WI38 (cell line): ENCODE data around the gene RSPO4.
"Not testable (repeated sequence)": the region's sequence is repeated elsewhere in the genome, so short reads cannot be mapped to it uniquely, and the experiment has no call there.

Experiments
- H3K4me3 ChIP-seq: 2 replicates; pipeline ENCODE4 v1.5.1; 2011; ENCODE audit warnings: low read depth, mild to moderate bottlenecking, control low read depth, low read length
- CTCF ChIP-seq: IDR thresholded peaks from 2 replicates; pipeline ENCODE4 v1.5.1; 2012; ENCODE audit warnings: low read depth, mild to moderate bottlenecking, control low read depth, low read length

The RSPO4 gene

GRCh38 chr20:1034415-1034789, 32.3 kb upstream of the RSPO4 start:
- no peak overlapping the region for H3K4me3 ChIP-seq
- TF ChIP-seq CTCF = no peak

GRCh38 chr20:1033751-1034414, 31.8 kb upstream of the RSPO4 start:
- TF ChIP-seq CTCF = no peak
- no peak overlapping the region for H3K4me3 ChIP-seq

GRCh38 chr20:1029980-1030379, 27.9 kb upstream of the RSPO4 start:
- H3K4me3 ChIP-seq = no peak overlapping the region
- no peak for TF ChIP-seq CTCF

GRCh38 chr20:1026214-1026613, 24.1 kb upstream of the RSPO4 start:
- not testable (repeated sequence) for H3K4me3 ChIP-seq

- no peak overlapping the region for H3K4me3 ChIP-seq
- TF ChIP-seq CTCF = no peak
Observed at GRCh38 chr20:1022871-1023270, 20.8 kb upstream of the RSPO4 start.

- TF ChIP-seq CTCF = no peak
Observed at GRCh38 chr20:1020614-1021013, 18.5 kb upstream of the RSPO4 start.

GRCh38 chr20:1019344-1019743, 17.2 kb upstream of the RSPO4 start:
- TF ChIP-seq CTCF = no peak
- H3K4me3 ChIP-seq = no peak overlapping the region

More at GRCh38 chr20:1020614-1021013, 18.5 kb upstream of the RSPO4 start:
- no peak overlapping the region for H3K4me3 ChIP-seq

GRCh38 chr20:1017677-1018076, 15.6 kb upstream of the RSPO4 start:
- no peak for TF ChIP-seq CTCF
- no peak overlapping the region for H3K4me3 ChIP-seq
